Neural crest cell (in vitro differentiated cells): ENCODE results near the gene SEC16A. TPM values are rescaled to one million over a fixed set of nuclear protein-coding genes. Genes with fewer than 3 reads are reported as not detected.
A peak's percentile ranks its signal among the peaks of the same experiment; 100 is the strongest.

Experiments
- DNase-seq: peaks from one replicate; pipeline ENCODE4 v3.0.0; 2021; ENCODE audit warnings: low read depth, mixed read lengths, low spot score
- H3K27ac Mint-ChIP-seq: one replicate; pipeline ENCODE4 v1.8.0; 2021; ENCODE audit warnings: mild to moderate bottlenecking, mixed read lengths; ENCODE audit not compliant: unreplicated experiment
- H3K27me3 Mint-ChIP-seq: 2 replicates; pipeline ENCODE4 v1.8.0; 2021; ENCODE audit warnings: low read depth, mild to moderate bottlenecking, mixed read lengths
- H3K36me3 Mint-ChIP-seq: 2 replicates; pipeline ENCODE4 v1.8.0; 2021; ENCODE audit warnings: low read depth, mild to moderate bottlenecking, mixed read lengths
- H3K4me1 Mint-ChIP-seq: 2 replicates; pipeline ENCODE4 v1.8.0; 2021; ENCODE audit warnings: mixed read lengths
- H3K4me3 Mint-ChIP-seq: one replicate; pipeline ENCODE4 v1.8.0; 2021; ENCODE audit warnings: mild to moderate bottlenecking, mixed read lengths
- H3K9me3 Mint-ChIP-seq: 2 replicates; pipeline ENCODE4 v1.8.0; 2021; ENCODE audit warnings: mixed read lengths
- CTCF ChIP-seq: fragments of 200-600 bp; sonication (generic); conservative IDR thresholded peaks from 2 replicates; pipeline ENCODE4 v1.5.0; 2021; ENCODE audit warnings: antibody characterized with exemption, mild to moderate bottlenecking
- total RNA-seq: library from RNA; stranded (reverse); gene quantifications from 2 replicates; pipeline ENCODE4 v1.2.1, GENCODE V29; 2021

Gene SEC16A
- total RNA-seq, 1 donor from 2014 or later, result 77.2 TPM

- Mint-ChIP-seq H3K36me3 (peaks cover 7% of the 10 kb centered on the region), H3K27me3 (no peaks in the 10 kb centered on the region), H3K4me1 (peaks cover 11% of the 10 kb centered on the region), H3K27ac (no peak overlapping the region), H3K9me3 (no peaks in the 10 kb centered on the region), H3K4me3 (peak overlapping the region; percentile 42)
- no peak for TF ChIP-seq CTCF
- DNase-seq, result no peak
These were observed 78.7 kb downstream of the SEC16A start for GRCh38 chr9:136403915-136404800.

- Mint-ChIP-seq H3K4me1 (peaks cover 11% of the 10 kb centered on the region), H3K36me3 (peaks cover 3% of the 10 kb centered on the region), H3K27me3 (no peaks in the 10 kb centered on the region), H3K27ac (no peak overlapping the region), H3K9me3 (no peaks in the 10 kb centered on the region), H3K4me3 (no peak overlapping the region)
- no peak for DNase-seq
- TF ChIP-seq CTCF, result no peak
These were observed 79.3 kb downstream of the SEC16A start for GRCh38 chr9:136403538-136403914.

- TF ChIP-seq CTCF, result no peak
- DNase-seq, result no peak
- Mint-ChIP-seq H3K36me3 (no peaks in the 10 kb centered on the region), H3K27me3 (no peaks in the 10 kb centered on the region), H3K4me1 (peaks cover 8% of the 10 kb centered on the region), H3K9me3 (no peaks in the 10 kb centered on the region), H3K27ac (no peak overlapping the region), H3K4me3 (peak overlapping the region; percentile 72)
These were observed 80.8 kb downstream of the SEC16A start for GRCh38 chr9:136402067-136402466.

GRCh38 chr9:136401173-136401922 lies 81.5 kb downstream of the SEC16A start:
- Mint-ChIP-seq H3K4me1 (peaks cover 8% of the 10 kb centered on the region), H3K27ac (peak overlapping the region; percentile 73), H3K9me3 (no peaks in the 10 kb centered on the region), H3K27me3 (no peaks in the 10 kb centered on the region), H3K4me3 (peak overlapping the region; percentile 72), H3K36me3 (no peaks in the 10 kb centered on the region)
- DNase-seq, result no peak
- TF ChIP-seq CTCF, result no peak

- peak; percentile 95 for TF ChIP-seq CTCF
- Mint-ChIP-seq H3K27ac (peak within 1 kb of the TSS; percentile 87), H3K27me3 (no peaks in the 10 kb centered on the region), H3K36me3 (no peaks in the 10 kb centered on the region), H3K9me3 (no peaks in the 10 kb centered on the region), H3K4me1 (peaks cover 8% of the 10 kb centered on the region), H3K4me3 (peak within 1 kb of the TSS; percentile 91)
- peak; percentile 93 for DNase-seq
These were observed 82.6 kb downstream of the SEC16A start, which contains the start of gene SNAPC4 for GRCh38 chr9:136400038-136400834. Gene SNAPC4 (minus strand): TSS chr9:136400170. CDS start chr9:136398428, 1,742 bp downstream.
